C4-2B (cell line): Measurements from ENCODE around the gene TPGS1.
A peak's percentile ranks its signal among the peaks of the same experiment; 100 is the strongest.

ENCODE experiments used
- ZFX ChIP-seq: fragments of 450-650 bp; IDR thresholded peaks from 2 replicates; pipeline ENCODE4 v1.6.1; 2017
- TF ChIP-seq, protein P1 (sequence below): fragments of 450-650 bp; conservative IDR thresholded peaks from 2 replicates; pipeline ENCODE4 v1.5.1; 2017; ENCODE audit warnings: mild to moderate bottlenecking

DNA sequence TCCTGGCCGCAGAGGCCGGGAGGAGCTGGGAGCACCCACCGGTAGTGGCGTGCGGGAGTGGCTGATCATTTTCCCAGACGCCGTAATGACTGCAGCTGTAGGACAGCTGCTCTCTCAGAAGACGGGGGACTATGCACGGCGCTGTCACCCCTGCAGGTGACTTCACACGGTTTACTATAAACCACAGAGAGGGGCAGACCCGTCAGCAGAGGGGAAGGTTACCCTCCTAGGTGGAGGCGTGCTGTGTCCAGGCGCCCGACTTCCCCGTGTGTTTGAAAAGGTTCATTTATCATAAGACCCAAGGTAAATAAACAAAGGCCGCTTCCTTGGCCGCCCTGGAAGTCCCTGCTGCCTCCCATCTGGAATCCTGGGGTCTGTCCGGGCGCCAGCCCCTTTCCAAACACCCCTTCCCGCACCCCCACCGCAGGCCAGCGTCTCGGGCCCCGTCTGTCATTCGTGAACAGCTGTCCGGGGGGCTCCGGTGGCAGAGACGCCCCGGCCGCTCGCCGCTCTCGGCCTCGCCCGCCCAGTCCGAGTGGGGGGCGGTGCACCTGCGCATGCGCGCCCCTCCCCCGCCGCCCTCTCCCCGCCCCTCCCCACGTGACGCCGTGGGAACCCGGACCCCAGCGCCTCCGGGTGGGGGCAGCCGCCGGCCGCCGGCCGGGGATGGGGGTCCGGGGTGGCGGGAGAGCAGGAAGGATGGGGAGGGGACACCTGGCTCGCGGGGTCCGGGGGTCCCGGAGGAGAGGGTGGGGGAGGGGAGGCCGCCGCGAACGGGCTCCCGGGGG, 47.4 kb upstream of the TPGS1 start:
- TF ChIP-seq, protein P1, sequence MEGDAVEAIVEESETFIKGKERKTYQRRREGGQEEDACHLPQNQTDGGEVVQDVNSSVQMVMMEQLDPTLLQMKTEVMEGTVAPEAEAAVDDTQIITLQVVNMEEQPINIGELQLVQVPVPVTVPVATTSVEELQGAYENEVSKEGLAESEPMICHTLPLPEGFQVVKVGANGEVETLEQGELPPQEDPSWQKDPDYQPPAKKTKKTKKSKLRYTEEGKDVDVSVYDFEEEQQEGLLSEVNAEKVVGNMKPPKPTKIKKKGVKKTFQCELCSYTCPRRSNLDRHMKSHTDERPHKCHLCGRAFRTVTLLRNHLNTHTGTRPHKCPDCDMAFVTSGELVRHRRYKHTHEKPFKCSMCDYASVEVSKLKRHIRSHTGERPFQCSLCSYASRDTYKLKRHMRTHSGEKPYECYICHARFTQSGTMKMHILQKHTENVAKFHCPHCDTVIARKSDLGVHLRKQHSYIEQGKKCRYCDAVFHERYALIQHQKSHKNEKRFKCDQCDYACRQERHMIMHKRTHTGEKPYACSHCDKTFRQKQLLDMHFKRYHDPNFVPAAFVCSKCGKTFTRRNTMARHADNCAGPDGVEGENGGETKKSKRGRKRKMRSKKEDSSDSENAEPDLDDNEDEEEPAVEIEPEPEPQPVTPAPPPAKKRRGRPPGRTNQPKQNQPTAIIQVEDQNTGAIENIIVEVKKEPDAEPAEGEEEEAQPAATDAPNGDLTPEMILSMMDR = no peak
- peak; percentile 11; the same call in 1 of the 2 replicates for TF ChIP-seq ZFX
